ENCODE data around the gene EML3.
"Not testable (repeated sequence)": the region's sequence is repeated elsewhere in the genome, so short reads cannot be mapped to it uniquely, and the experiment has no call there.

Gene EML3

GRCh38 chr11:62567018-62567633 is 45.4 kb downstream of the EML3 start:
- no peak overlapping the region for H3K4me3 ChIP-seq (ENCODE audit: low read depth, low read length)
- DNase-seq (ENCODE audit: low read depth) = no peak
- TF ChIP-seq CTCF (IDR thresholded peaks at IDR 0.05; ENCODE audit: control insufficient read depth, extremely low read depth, insufficient read depth) = no peak

GRCh38 chr11:62566247-62566646 is 46.3 kb downstream of the EML3 start:
- TF ChIP-seq CTCF (IDR thresholded peaks at IDR 0.05; ENCODE audit: control insufficient read depth, extremely low read depth, insufficient read depth) = no peak
- DNase-seq (ENCODE audit: low read depth) = no peak
- H3K4me3 ChIP-seq (ENCODE audit: low read depth, low read length) = no peak overlapping the region

GRCh38 chr11:62565100-62565802 is 47.3 kb downstream of the EML3 start:
- no peak for TF ChIP-seq CTCF (IDR thresholded peaks at IDR 0.05; ENCODE audit: control insufficient read depth, extremely low read depth, insufficient read depth)
- DNase-seq (ENCODE audit: low read depth) = no peak
- H3K4me3 ChIP-seq (ENCODE audit: low read depth, low read length) = no peak overlapping the region

- not testable (repeated sequence) for H3K4me3 ChIP-seq (ENCODE audit: low read depth, low read length); DNase-seq (ENCODE audit: low read depth)
Measured at GRCh38 chr11:62561677-62562230, 50.8 kb downstream of the EML3 start.

GRCh38 chr11:62560566-62561103 is 51.9 kb downstream of the EML3 start:
- DNase-seq (ENCODE audit: low read depth) = no peak
- H3K4me3 ChIP-seq (ENCODE audit: low read depth, low read length) = no peak overlapping the region
- TF ChIP-seq CTCF (IDR thresholded peaks at IDR 0.05; ENCODE audit: control insufficient read depth, extremely low read depth, insufficient read depth) = peak; percentile 66

- not testable (repeated sequence) for H3K4me3 ChIP-seq (ENCODE audit: low read depth, low read length); DNase-seq (ENCODE audit: low read depth)
Measured at GRCh38 chr11:62559626-62560025, 52.9 kb downstream of the EML3 start.

GRCh38 chr11:62559204-62559603 is 53.4 kb downstream of the EML3 start:
- no peak overlapping the region for H3K4me3 ChIP-seq (ENCODE audit: low read depth, low read length)
- TF ChIP-seq CTCF (IDR thresholded peaks at IDR 0.05; ENCODE audit: control insufficient read depth, extremely low read depth, insufficient read depth) = no peak
- DNase-seq (ENCODE audit: low read depth) = no peak

All from LNCaP clone FGC (cell line).